HG03064 (cell line): Measurements from ENCODE around the gene PADI3.
"Not testable (repeated sequence)": the region's sequence is repeated elsewhere in the genome, so short reads cannot be mapped to it uniquely, and the experiment has no call there.

ENCODE experiments used
- ATAC-seq: cut with Tn5 transposase; IDR thresholded peaks from one replicate; pipeline ENCODE4 v1.9.1; 2021; ENCODE audit warnings: low read depth; ENCODE audit not compliant: unreplicated experiment

PADI3 gene

GRCh38 chr1:17321857-17322390 lies 73.0 kb downstream of the PADI3 start:
- not testable (repeated sequence) for ATAC-seq

- ATAC-seq: no peak
Measured at GRCh38 chr1:17328855-17329254, 80.0 kb downstream of the PADI3 start.

GRCh38 chr1:17329610-17330009 lies 80.7 kb downstream of the PADI3 start:
- no peak for ATAC-seq

- ATAC-seq: no peak
Measured at GRCh38 chr1:17330856-17331255, 82.0 kb downstream of the PADI3 start.

GRCh38 chr1:17333081-17333480 lies 84.2 kb downstream of the PADI3 start:
- ATAC-seq: no peak
